ENCODE results near the gene USP17L5. TPM values are rescaled to one million over a fixed set of nuclear protein-coding genes. Genes with fewer than 3 reads are reported as not detected.

USP17L5 gene
- total RNA-seq, 1 experiment from 2014 or later: not detected

Other genes with a start within 250 kb of the USP17L5 start
- not detected in 2 replicates for gene FAM90A26, start 169.0 kb upstream of the USP17L5 start, total RNA-seq (2014; rRNA removed; shearing (Covaris generic))
- gene USP17L10, start 128.7 kb upstream of the USP17L5 start, total RNA-seq (2014; rRNA removed; shearing (Covaris generic)): not detected in 2 replicates
- gene USP17L11, start 124.0 kb upstream of the USP17L5 start, total RNA-seq (2014; rRNA removed; shearing (Covaris generic)): not detected in 2 replicates
- not detected in 2 replicates for gene USP17L12, start 119.3 kb upstream of the USP17L5 start, total RNA-seq (2014; rRNA removed; shearing (Covaris generic))
- gene USP17L13, start 114.5 kb upstream of the USP17L5 start, total RNA-seq (2014; rRNA removed; shearing (Covaris generic)): not detected in 2 replicates
- not detected in 2 replicates for gene USP17L15, start 105.0 kb upstream of the USP17L5 start, total RNA-seq (2014; rRNA removed; shearing (Covaris generic))
- not detected in 2 replicates for gene USP17L17, start 95.5 kb upstream of the USP17L5 start, total RNA-seq (2014; rRNA removed; shearing (Covaris generic))
- gene USP17L18, start 90.8 kb upstream of the USP17L5 start, total RNA-seq (2014; rRNA removed; shearing (Covaris generic)): not detected in 2 replicates
- gene USP17L19, start 86.0 kb upstream of the USP17L5 start, total RNA-seq (2014; rRNA removed; shearing (Covaris generic)): not detected in 2 replicates
- gene USP17L20, start 81.3 kb upstream of the USP17L5 start, total RNA-seq (2014; rRNA removed; shearing (Covaris generic)): not detected in 2 replicates
- not detected in 2 replicates for gene USP17L21, start 76.5 kb upstream of the USP17L5 start, total RNA-seq (2014; rRNA removed; shearing (Covaris generic))
- not detected in 2 replicates for gene USP17L22, start 71.8 kb upstream of the USP17L5 start, total RNA-seq (2014; rRNA removed; shearing (Covaris generic))
- gene USP17L24, start 14.2 kb upstream of the USP17L5 start, total RNA-seq (2014; rRNA removed; shearing (Covaris generic)): not detected in 2 replicates
- gene USP17L25, start 9.5 kb upstream of the USP17L5 start, total RNA-seq (2014; rRNA removed; shearing (Covaris generic)): not detected in 2 replicates
- not detected in 2 replicates for gene USP17L26, start 4.7 kb upstream of the USP17L5 start, total RNA-seq (2014; rRNA removed; shearing (Covaris generic))
- gene USP17L27, start 4.7 kb downstream of the USP17L5 start, total RNA-seq (2014; rRNA removed; shearing (Covaris generic)): not detected in 2 replicates
- not detected in 2 replicates for gene USP17L28, start 9.5 kb downstream of the USP17L5 start, total RNA-seq (2014; rRNA removed; shearing (Covaris generic))
- not detected in 2 replicates for gene USP17L29, start 14.2 kb downstream of the USP17L5 start, total RNA-seq (2014; rRNA removed; shearing (Covaris generic))
- not detected in 2 replicates for gene USP17L30, start 23.7 kb downstream of the USP17L5 start, total RNA-seq (2014; rRNA removed; shearing (Covaris generic))
- not detected in 2 replicates for gene DEFB131A, start 105.0 kb downstream of the USP17L5 start, total RNA-seq (2014; rRNA removed; shearing (Covaris generic))

Data from SJCRH30 (cell line).